ENCODE data around the gene MPHOSPH10. TPM values are rescaled to one million over a fixed set of nuclear protein-coding genes. Genes with fewer than 3 reads are reported as not detected.

The MPHOSPH10 gene
- polyA plus RNA-seq, 1 of the 3 experiments (the other 2 are of a cell fraction) = 8.7 TPM

DNA sequence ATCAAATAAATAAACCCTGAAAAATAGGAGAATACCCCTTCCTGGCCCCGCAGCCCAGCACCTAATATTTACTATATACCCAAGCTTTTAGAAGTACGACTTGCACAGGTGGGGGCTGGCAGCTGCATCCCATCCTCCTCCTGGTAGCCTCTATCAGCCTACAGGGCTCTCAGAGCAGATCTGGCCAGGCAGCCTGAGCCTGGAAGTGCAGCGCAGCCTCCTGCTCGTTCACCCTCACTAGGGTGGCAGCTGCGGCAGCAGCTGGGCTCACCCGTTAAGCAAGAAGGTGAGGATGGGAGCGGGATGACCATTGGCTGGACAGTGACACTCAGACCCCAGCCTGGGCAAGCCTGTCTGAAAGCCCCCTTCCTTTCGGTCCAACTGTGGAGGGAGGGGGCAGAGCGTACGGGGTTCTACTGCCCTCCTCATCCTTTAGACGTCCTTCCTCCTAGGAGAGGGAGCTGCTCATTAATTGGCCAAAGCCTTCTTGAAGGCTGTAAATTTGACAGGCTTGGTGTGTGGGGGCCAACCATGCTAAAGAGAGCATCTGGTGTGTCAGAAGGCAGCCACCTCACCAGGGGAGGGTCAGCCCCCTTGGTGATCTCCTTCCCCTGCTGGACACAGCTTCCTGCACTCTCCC lies 23.3 kb downstream of the MPHOSPH10 start (continued):
- TF ChIP-seq EZH2phosphoT487 (IDR thresholded peaks at IDR 0.05; ENCODE audit: borderline replicate concordance, low read depth) (no peak), RFX5 (IDR thresholded peaks at IDR 0.05; ENCODE audit: low read length) (no peak)
- TF ChIP-seq, protein P1, sequence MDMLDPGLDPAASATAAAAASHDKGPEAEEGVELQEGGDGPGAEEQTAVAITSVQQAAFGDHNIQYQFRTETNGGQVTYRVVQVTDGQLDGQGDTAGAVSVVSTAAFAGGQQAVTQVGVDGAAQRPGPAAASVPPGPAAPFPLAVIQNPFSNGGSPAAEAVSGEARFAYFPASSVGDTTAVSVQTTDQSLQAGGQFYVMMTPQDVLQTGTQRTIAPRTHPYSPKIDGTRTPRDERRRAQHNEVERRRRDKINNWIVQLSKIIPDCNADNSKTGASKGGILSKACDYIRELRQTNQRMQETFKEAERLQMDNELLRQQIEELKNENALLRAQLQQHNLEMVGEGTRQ (IDR thresholded peaks at IDR 0.05; ENCODE audit: borderline replicate concordance, low read depth, low read length) = no peak
- TF ChIP-seq, protein P2, sequence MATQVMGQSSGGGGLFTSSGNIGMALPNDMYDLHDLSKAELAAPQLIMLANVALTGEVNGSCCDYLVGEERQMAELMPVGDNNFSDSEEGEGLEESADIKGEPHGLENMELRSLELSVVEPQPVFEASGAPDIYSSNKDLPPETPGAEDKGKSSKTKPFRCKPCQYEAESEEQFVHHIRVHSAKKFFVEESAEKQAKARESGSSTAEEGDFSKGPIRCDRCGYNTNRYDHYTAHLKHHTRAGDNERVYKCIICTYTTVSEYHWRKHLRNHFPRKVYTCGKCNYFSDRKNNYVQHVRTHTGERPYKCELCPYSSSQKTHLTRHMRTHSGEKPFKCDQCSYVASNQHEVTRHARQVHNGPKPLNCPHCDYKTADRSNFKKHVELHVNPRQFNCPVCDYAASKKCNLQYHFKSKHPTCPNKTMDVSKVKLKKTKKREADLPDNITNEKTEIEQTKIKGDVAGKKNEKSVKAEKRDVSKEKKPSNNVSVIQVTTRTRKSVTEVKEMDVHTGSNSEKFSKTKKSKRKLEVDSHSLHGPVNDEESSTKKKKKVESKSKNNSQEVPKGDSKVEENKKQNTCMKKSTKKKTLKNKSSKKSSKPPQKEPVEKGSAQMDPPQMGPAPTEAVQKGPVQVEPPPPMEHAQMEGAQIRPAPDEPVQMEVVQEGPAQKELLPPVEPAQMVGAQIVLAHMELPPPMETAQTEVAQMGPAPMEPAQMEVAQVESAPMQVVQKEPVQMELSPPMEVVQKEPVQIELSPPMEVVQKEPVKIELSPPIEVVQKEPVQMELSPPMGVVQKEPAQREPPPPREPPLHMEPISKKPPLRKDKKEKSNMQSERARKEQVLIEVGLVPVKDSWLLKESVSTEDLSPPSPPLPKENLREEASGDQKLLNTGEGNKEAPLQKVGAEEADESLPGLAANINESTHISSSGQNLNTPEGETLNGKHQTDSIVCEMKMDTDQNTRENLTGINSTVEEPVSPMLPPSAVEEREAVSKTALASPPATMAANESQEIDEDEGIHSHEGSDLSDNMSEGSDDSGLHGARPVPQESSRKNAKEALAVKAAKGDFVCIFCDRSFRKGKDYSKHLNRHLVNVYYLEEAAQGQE (IDR thresholded peaks at IDR 0.05; ENCODE audit: low read depth, low read length) = no peak
- TF ChIP-seq, protein P3, sequence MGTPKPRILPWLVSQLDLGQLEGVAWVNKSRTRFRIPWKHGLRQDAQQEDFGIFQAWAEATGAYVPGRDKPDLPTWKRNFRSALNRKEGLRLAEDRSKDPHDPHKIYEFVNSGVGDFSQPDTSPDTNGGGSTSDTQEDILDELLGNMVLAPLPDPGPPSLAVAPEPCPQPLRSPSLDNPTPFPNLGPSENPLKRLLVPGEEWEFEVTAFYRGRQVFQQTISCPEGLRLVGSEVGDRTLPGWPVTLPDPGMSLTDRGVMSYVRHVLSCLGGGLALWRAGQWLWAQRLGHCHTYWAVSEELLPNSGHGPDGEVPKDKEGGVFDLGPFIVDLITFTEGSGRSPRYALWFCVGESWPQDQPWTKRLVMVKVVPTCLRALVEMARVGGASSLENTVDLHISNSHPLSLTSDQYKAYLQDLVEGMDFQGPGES (IDR thresholded peaks at IDR 0.05; ENCODE audit: low read depth, low read length) = no peak

DNA sequence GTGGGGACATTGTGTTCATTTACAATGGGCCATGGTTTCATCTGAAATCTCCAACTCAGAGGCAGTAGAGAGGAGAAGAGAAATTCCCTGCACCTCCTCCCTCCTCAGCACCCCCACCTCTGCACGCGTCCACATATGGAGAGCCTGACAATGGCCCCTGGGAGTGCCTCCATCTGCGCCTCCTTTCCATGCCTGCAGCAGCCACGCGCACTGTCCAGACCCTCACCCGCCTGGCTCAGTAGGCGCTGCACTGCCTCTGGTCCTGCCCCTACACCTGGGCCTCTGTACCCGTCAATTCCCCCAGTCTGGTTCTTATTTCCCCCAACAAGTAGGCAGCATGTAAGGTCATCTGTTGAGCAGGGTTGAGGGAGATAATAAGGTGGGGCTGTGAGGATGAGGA lies 23.8 kb downstream of the MPHOSPH10 start:
- H3K27ac ChIP-seq (ENCODE audit: low read depth in 2 of 2, low read length in 1 of 2) = no peak overlapping the region
- H3K27me3 ChIP-seq (ENCODE audit: insufficient read depth) = peaks cover 5% of the 10 kb centered on the region; the same call in 1 of the 2 replicates
- H3K4me2 ChIP-seq = no peak overlapping the region
- H3F3A ChIP-seq (replicated peaks; ENCODE audit: insufficient read depth) = no peaks in the 10 kb centered on the region
- H3K79me2 ChIP-seq (ENCODE audit: insufficient read depth) = no peaks in the 10 kb centered on the region
- no peak overlapping the region for H3K9ac ChIP-seq
- peaks cover 0 to 9% of the 10 kb centered on the region in 2 experiments; a peak in 1 of 4 replicates for H3K4me1 ChIP-seq (ENCODE audit: control insufficient read depth in 1 of 2, insufficient read depth in 2 of 2, low read depth in 1 of 2, low read length in 1 of 2)
- H4K20me1 ChIP-seq (ENCODE audit: insufficient read depth) = no peaks in the 10 kb centered on the region
- TF ChIP-seq MXI1 (IDR thresholded peaks at IDR 0.05; ENCODE audit: low read depth, low read length) = no peak
- TF ChIP-seq ELF1 (IDR thresholded peaks at IDR 0.05) = no peak
- TF ChIP-seq RCOR1 (IDR thresholded peaks at IDR 0.05; ENCODE audit: low read length) = no peak
- TF ChIP-seq TCF12 (IDR thresholded peaks at IDR 0.05) = no peak
- TF ChIP-seq NFIC (IDR thresholded peaks at IDR 0.05; ENCODE audit: borderline replicate concordance) = no peak
- H3K9me3 ChIP-seq = no peaks in the 10 kb centered on the region
- no peak overlapping the region for H2AFZ ChIP-seq (ENCODE audit: low read depth)
- peaks cover 2 to 16% of the 10 kb centered on the region in 2 experiments for H3K36me3 ChIP-seq (replicated peaks in 1 of 2; ENCODE audit: control insufficient read depth in 1 of 2, insufficient read depth in 2 of 2, low read length in 1 of 2)
- H3K9me2 ChIP-seq = no peaks in the 10 kb centered on the region
- 69% methylated on average over 8 of the region's 8 CpGs for WGBS (ENCODE audit: low lambda C conversion rate)
- no peak for DNase-seq
- H3K4me3 ChIP-seq (ENCODE audit: low read depth in 2 of 2, low read length in 1 of 2) = no peak overlapping the region
- ChIA-PET POLR2A (no interaction called here), CTCF (interaction anchor here (1.2 to 3.9 kb wide), 4 partner anchors 38 to 355 kb away, joined by 4 to 39 read pairs (median 11); no protein-coding TSS in a partner anchor)

Data from SK-N-SH (cell line).